Kidney epithelial cell (primary cell): ENCODE results near the gene SMCHD1. TPM values are rescaled to one million over a fixed set of nuclear protein-coding genes. Genes with fewer than 3 reads are reported as not detected.
"Not testable (repeated sequence)": the region's sequence is repeated elsewhere in the genome, so short reads cannot be mapped to it uniquely, and the experiment has no call there.

Experiments
- DNase-seq: peaks from one replicate; pipeline ENCODE4 v3.0.0-alpha.2; 2010; ENCODE audit warnings: low read depth
- H3K27me3 ChIP-seq: 2 replicates; pipeline ENCODE4 v1.6.0; 2011; ENCODE audit warnings: low read length; ENCODE audit not compliant: control insufficient read depth, insufficient read depth
- H3K36me3 ChIP-seq: 2 replicates; pipeline ENCODE4 v1.5.1; 2011; ENCODE audit warnings: low read length; ENCODE audit not compliant: control insufficient read depth, insufficient read depth
- H3K4me3 ChIP-seq: 2 replicates; pipeline ENCODE4 v1.5.1; 2011; ENCODE audit warnings: low read depth, mild to moderate bottlenecking, control low read depth, low read length
- total RNA-seq: library from RNA; depleted of rRNA; stranded (reverse); fragments of >200 nt; gene quantifications from 2 replicates; pipeline ENCODE4 v1.2.3, GENCODE V29; 2015
- TF ChIP-seq, protein P1 (sequence below): IDR thresholded peaks from 2 replicates; pipeline ENCODE4 v1.5.1; 2011; ENCODE audit warnings: mild to moderate bottlenecking, moderate library complexity, low read length, control low read depth, inconsistent platforms; ENCODE audit not compliant: insufficient read depth, poor library complexity, severe bottlenecking

Gene SMCHD1
- total RNA-seq, 1 donor from 2014 or later, result 28.0 TPM

DNA sequence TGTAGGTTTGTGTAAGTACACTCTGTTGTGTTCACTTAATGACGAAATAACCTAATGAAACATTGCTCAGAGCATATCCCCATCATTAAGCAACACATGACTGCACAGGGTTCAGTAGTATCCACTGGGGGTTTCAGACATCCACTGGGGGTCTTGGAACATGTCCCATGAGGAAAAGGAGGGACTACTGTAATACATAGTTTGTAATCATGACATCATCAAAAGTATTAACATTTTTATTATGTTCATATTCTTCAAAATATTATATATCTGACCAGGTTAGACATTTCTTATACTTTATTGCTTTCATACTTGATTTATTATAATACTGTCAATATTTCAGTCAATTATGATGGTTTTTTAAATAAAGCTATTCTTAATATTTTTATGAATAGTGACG, 136.9 kb downstream of the SMCHD1 start:
- Histone ChIP-seq H3K27me3 (no peaks in the 10 kb centered on the region), H3K36me3 (no peaks in the 10 kb centered on the region), H3K4me3 (no peak overlapping the region)
- TF ChIP-seq, protein P1, sequence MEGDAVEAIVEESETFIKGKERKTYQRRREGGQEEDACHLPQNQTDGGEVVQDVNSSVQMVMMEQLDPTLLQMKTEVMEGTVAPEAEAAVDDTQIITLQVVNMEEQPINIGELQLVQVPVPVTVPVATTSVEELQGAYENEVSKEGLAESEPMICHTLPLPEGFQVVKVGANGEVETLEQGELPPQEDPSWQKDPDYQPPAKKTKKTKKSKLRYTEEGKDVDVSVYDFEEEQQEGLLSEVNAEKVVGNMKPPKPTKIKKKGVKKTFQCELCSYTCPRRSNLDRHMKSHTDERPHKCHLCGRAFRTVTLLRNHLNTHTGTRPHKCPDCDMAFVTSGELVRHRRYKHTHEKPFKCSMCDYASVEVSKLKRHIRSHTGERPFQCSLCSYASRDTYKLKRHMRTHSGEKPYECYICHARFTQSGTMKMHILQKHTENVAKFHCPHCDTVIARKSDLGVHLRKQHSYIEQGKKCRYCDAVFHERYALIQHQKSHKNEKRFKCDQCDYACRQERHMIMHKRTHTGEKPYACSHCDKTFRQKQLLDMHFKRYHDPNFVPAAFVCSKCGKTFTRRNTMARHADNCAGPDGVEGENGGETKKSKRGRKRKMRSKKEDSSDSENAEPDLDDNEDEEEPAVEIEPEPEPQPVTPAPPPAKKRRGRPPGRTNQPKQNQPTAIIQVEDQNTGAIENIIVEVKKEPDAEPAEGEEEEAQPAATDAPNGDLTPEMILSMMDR, result no peak
- no peak for DNase-seq

DNA sequence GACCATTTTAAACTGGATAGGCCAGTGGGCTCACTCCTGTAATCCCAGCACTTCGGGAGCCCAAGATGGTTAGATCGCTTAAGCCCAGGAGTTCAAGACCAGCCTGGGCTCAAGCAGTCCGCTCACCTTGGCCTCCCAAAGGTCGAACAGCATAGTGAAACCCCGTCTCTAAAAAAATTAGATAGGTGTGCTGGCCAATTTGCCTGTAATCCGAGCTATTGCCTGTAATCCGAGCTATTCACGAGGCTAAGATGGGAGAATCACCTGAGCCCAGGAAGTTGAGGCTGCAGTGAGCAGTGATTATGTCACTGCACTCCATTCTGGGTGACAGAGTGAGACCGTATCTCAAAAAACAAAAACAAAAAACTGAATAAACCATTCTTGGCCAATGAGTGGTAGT, 138.6 kb downstream of the SMCHD1 start:
- TF ChIP-seq, protein P1, result no peak
- no peaks in the 10 kb centered on the region for H3K36me3 ChIP-seq
- H3K4me3 ChIP-seq, result no peak overlapping the region
- DNase-seq, result no peak
- H3K27me3 ChIP-seq, result no peaks in the 10 kb centered on the region

DNA sequence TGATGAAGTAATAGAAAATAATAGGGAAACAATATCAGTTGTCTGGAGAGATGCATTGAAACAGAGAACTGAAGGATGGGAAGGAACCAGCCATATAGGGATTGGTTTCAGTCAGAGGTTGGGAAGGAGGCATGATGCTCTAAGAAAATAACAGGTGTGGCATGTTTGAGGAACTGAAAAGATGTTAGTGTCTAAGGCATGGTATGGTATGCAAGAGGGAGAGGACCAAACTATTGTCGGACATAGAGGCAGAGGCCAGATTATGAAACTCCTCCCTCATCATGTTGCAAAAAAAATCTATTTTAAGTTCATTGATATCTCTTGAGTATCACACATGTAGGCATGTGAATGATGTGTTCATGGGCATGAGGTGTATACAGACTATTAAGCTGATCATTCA, 142.4 kb downstream of the SMCHD1 start:
- Histone ChIP-seq H3K27me3 (no peaks in the 10 kb centered on the region), H3K4me3 (no peak overlapping the region), H3K36me3 (no peaks in the 10 kb centered on the region)
- no peak for DNase-seq
- TF ChIP-seq, protein P1, result no peak

DNA sequence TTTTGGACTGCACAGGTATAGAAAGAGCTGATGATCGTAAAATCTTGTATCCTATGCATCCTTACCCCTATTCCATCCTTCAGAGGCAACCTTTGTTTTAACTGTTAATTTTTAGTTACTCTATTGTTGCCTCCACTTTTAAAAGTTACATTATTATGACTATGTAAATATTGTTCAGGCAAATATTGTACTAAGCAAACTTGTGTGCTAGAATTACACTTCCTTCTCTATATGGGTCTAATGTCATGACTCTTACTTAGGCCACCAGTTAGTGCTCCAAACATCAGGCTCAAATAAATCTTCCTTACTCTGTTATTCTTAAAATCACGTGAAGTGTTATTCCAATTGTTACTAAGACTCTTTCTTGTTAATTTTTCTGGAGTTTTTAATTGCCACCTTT, 143.8 kb downstream of the SMCHD1 start:
- Histone ChIP-seq H3K4me3 (no peak overlapping the region), H3K27me3 (no peaks in the 10 kb centered on the region), H3K36me3 (no peaks in the 10 kb centered on the region)
- no peak for DNase-seq
- TF ChIP-seq, protein P1, result no peak

DNA sequence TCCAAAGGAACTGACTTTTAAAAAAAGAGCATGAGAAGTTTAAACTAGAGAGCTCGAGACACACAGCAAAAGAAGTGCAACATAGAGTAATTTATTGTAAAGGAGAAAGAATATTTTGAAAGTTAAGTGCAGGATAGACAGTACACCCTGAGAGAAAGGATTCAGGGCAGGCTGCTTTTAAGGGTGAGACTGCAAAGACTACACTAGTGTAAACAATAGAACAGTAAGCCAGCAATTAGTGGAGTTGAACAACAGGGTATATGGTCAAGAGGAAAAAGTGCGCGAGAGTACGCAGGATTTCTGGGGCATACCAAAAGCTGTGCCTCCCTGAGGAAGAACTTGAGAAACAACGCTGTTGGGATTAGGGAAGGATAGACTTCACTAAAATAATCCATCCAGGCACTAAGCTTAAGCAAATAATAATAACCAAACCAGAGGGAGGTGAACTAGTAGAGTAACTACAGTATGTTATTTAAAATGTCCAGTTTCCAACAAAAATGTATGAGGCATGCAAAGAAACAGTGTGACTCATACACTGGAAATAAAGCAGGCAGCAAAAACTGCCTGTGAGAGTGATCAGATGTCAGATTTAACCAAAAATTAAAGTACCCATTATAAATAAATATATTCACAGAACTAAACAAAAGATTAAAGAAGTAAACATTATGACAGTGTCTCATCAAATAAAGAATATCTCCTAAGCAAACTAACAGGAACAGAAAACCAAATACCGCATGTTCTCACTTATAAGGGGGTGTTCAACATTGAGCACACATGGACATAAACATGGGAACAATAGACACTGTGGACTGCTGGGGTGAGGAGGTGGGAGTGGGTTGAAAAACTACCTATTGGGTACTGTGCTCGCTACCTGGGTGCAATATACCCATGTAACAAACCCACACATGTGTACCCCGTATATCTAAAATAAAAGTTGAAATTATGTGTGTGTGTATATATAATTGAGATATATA, 150.7 kb downstream of the SMCHD1 start:
- H3K27me3 ChIP-seq, result no peaks in the 10 kb centered on the region
- no peak overlapping the region for H3K4me3 ChIP-seq
- TF ChIP-seq, protein P1, result no peak
- no peak for DNase-seq
- no peaks in the 10 kb centered on the region for H3K36me3 ChIP-seq

DNA sequence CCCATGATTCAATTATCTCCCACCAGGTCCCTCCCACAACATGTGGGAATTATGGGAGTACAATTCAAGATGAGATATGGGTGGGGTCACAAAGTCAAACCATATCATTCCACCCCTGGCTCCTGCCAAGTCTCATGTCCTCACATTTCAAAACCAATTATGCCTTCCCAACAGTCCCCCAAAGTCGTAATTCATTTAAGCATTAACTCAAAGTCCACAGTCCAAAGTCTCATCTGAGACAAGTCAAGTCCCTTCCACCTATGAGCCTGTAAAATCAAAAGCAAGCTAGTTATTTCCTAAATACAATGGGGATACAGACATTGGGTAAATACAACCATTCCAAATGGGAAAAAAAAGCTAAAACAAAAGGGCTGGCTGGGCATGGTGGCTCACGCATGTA, 153.1 kb downstream of the SMCHD1 start:
- H3K27me3 ChIP-seq, H3K4me3 ChIP-seq, DNase-seq, H3K36me3 ChIP-seq: not testable (repeated sequence)

DNA sequence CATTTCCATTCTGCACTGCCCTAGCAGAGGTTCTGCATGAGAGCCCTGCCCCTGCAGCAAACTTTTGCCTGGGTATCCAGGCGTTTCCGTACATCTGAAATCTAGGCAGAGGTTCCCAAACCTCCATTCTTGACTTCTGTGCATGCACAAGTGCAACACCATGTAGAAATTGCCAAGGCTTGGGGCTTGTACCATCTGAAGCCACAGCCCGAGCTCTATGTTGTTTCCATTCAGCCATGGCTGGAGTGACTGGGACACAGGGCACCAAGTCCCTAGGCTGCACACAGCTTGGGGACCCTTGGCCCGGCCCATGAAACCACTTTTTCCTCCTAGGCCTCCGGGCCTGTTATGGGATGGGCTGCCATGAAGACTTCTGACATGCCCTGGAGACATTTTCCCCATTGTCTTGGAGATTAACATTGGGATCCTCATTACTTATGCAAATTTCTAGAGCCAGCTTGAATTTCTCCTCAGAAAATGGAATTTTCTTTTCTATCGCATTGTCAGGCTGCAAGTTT, 154.2 kb downstream of the SMCHD1 start:
- not testable (repeated sequence) for H3K27me3 ChIP-seq, H3K4me3 ChIP-seq, H3K36me3 ChIP-seq, DNase-seq
